ENCODE measurements around the gene DCTN1.

DNA sequence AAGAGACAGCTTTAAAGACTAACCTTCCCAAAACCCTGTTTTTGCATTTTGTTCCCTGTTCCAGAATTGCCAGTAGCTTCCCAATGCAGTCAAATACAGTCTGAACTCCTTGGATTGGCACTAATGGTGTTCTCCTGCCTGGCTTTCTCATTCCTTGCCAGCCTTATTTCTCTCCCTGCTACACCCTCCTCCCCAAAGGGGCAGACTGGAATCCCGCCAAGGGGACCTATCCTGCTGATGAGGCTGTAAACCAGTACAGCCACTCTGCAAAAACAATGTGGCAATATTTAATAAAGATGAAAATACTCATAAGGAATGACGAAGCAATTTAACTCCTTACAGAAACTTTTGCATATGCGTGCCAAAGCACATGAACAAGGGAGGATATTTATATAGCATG, 32.4 kb downstream of the DCTN1 start:
- TF ChIP-seq, protein P1, sequence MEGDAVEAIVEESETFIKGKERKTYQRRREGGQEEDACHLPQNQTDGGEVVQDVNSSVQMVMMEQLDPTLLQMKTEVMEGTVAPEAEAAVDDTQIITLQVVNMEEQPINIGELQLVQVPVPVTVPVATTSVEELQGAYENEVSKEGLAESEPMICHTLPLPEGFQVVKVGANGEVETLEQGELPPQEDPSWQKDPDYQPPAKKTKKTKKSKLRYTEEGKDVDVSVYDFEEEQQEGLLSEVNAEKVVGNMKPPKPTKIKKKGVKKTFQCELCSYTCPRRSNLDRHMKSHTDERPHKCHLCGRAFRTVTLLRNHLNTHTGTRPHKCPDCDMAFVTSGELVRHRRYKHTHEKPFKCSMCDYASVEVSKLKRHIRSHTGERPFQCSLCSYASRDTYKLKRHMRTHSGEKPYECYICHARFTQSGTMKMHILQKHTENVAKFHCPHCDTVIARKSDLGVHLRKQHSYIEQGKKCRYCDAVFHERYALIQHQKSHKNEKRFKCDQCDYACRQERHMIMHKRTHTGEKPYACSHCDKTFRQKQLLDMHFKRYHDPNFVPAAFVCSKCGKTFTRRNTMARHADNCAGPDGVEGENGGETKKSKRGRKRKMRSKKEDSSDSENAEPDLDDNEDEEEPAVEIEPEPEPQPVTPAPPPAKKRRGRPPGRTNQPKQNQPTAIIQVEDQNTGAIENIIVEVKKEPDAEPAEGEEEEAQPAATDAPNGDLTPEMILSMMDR (IDR thresholded peaks at IDR 0.05), result no peak
- TF ChIP-seq EP300 (IDR thresholded peaks at IDR 0.05) (no peak), POLR2A (IDR thresholded peaks at IDR 0.05) (no peak), POLR2AphosphoS5 (IDR thresholded peaks at IDR 0.05) (no peak)
